Lower leg skin (tissue), 4 donors: ENCODE results near the gene RPL26. TPM values are rescaled to one million over a fixed set of nuclear protein-coding genes. Genes with fewer than 3 reads are reported as not detected.
"Not testable (repeated sequence)": the region's sequence is repeated elsewhere in the genome, so short reads cannot be mapped to it uniquely, and the experiment has no call there.

ENCODE experiments used
- DNase-seq, 2 donors: peaks; one replicate each; pipeline ENCODE4 v3.0.0-alpha.2; 2019; ENCODE audit warnings: low spot score in 2 of 2
- H3K4me3 ChIP-seq: fragments of 200-600 bp; sonication (generic); 2 replicates; pipeline ENCODE4 v1.5.1; 2017; ENCODE audit warnings: mild to moderate bottlenecking, low read depth; ENCODE audit not compliant: poor library complexity, severe bottlenecking
- CTCF ChIP-seq, 3 donors: fragments of 450-650 bp; IDR thresholded peaks; one replicate each; pipeline ENCODE4 v1.5.1; 2016; ENCODE audit warnings: antibody characterized with exemption in 3 of 3, mild to moderate bottlenecking in 3 of 3, moderate library complexity in 2 of 3
- POLR2A ChIP-seq, 2 donors: fragments of 450-650 bp; IDR thresholded peaks; one replicate each; pipeline ENCODE4 v1.6.1; 2016 to 2017; ENCODE audit warnings: antibody characterized with exemption in 2 of 2, mild to moderate bottlenecking in 1 of 2, moderate library complexity in 1 of 2
- WGBS, 2 donors: methylation state at CpG; one replicate each; pipeline ENCODE4 v1.1.5; 2018; 5-methylcytosine and 5-hydroxymethylcytosine counted together
- intact Hi-C: fragments of 100-400 bp; cut with DNase I; formaldehyde crosslinking; loops from one replicate; pipeline ENCODE4 v1.15.0; 2023; ENCODE audit warnings: low total_unique reads
- total RNA-seq, 4 donors: library from RNA; depleted of rRNA; stranded (reverse); fragments of >200 nt; gene quantifications; one replicate each; pipeline ENCODE4 v1.1.0, GENCODE V29; 2016

Gene RPL26
- total RNA-seq, 4 donors from 2014 or later: 3,126 to 5,795 (median 3,707) TPM

GRCh38 chr17:8406174-8406573 is 23.2 kb upstream of the RPL26 start:
- intact Hi-C loops: no loop called here

GRCh38 chr17:8405499-8406016 is 22.6 kb upstream of the RPL26 start:
- TF ChIP-seq POLR2A (IDR thresholded peaks at IDR 0.05) (no peak), CTCF (IDR thresholded peaks at IDR 0.05) (no peak)
- intact Hi-C loops: no loop called here
- H3K4me3 ChIP-seq: no peak overlapping the region
- DNase-seq: peak in 1 of 2 donors; percentile 70
- WGBS, 2 donors: 82 to 88% methylated on average over 6 to 11 of the region's 11 CpGs

More at GRCh38 chr17:8406174-8406573, 23.2 kb upstream of the RPL26 start:
- peak in 1 of 2 donors; percentile 61 for DNase-seq
- TF ChIP-seq CTCF (IDR thresholded peaks at IDR 0.05) (no peak), POLR2A (IDR thresholded peaks at IDR 0.05) (no peak)
- 56 to 57% methylated on average over 2 of the region's 2 CpGs for WGBS, 2 donors
- no peak overlapping the region for H3K4me3 ChIP-seq

- H3K4me3 ChIP-seq: no peak overlapping the region
- intact Hi-C loops: no loop called here
- no peak for TF ChIP-seq CTCF (IDR thresholded peaks at IDR 0.05)
- no peak for TF ChIP-seq POLR2A (IDR thresholded peaks at IDR 0.05)
- DNase-seq: peak in 1 of 2 donors; percentile 60
- 81% methylated on average over 11 of the region's 11 CpGs for WGBS, 2 donors
Observed at GRCh38 chr17:8402921-8403536, 20.0 kb upstream of the RPL26 start.

- no peak for DNase-seq
- 92 to 93% methylated on average over 2 of the region's 2 CpGs for WGBS, 2 donors
- TF ChIP-seq POLR2A (IDR thresholded peaks at IDR 0.05): no peak
- TF ChIP-seq CTCF (IDR thresholded peaks at IDR 0.05): no peak
- no peak overlapping the region for H3K4me3 ChIP-seq
- intact Hi-C loops: no loop called here
Observed at GRCh38 chr17:8401107-8401506, 18.1 kb upstream of the RPL26 start.

GRCh38 chr17:8398980-8399379 is 16.0 kb upstream of the RPL26 start:
- no peak for DNase-seq
- TF ChIP-seq CTCF (IDR thresholded peaks at IDR 0.05): no peak
- no peak for TF ChIP-seq POLR2A (IDR thresholded peaks at IDR 0.05)
- intact Hi-C loops: no loop called here
- WGBS, 2 donors: 67 to 84% methylated on average over 6 of the region's 6 CpGs
- no peak overlapping the region for H3K4me3 ChIP-seq

- DNase-seq: peak in 1 of 2 donors; percentile 85
- TF ChIP-seq CTCF (IDR thresholded peaks at IDR 0.05): no peak
- TF ChIP-seq POLR2A (IDR thresholded peaks at IDR 0.05): no peak
- 22 to 50% methylated on average over 12 to 13 of the region's 13 CpGs for WGBS, 2 donors
- intact Hi-C loops: no loop called here
- no peak within 1 kb of the TSS for H3K4me3 ChIP-seq
Observed at GRCh38 chr17:8397636-8398035, 14.6 kb upstream of the RPL26 start, which contains the start of gene RNF222. Gene RNF222, minus strand, starts transcription at chr17:8397827. Its CDS starts 4,366 bp downstream, at chr17:8393461.

- H3K4me3 ChIP-seq, intact Hi-C loops: not testable (repeated sequence)
- peak in 1 of 2 donors; percentile 76 for DNase-seq
- 63 to 83% methylated on average over 9 of the region's 9 CpGs for WGBS, 2 donors
Observed at GRCh38 chr17:8394497-8394896, 11.5 kb upstream of the RPL26 start.
